HEK293 (cell line): Measurements from ENCODE around the gene EIF3M.

Experiments
- ZNF114 ChIP-seq: fragments of 450-650 bp; formaldehyde crosslinking; IDR thresholded peaks from 2 replicates; pipeline ENCODE4 v1.5.0; 2017; ENCODE audit warnings: missing biosample characterization, missing genetic modification characterization
- ZNF501 ChIP-seq: fragments of 450-650 bp; formaldehyde crosslinking; IDR thresholded peaks from 2 replicates; pipeline ENCODE4 v1.5.1; 2016; ENCODE audit warnings: missing biosample characterization, missing genetic modification characterization
- ZNF548 ChIP-seq: fragments of 450-650 bp; formaldehyde crosslinking; IDR thresholded peaks from 2 replicates; pipeline ENCODE4 v1.5.1; 2016; ENCODE audit warnings: missing biosample characterization, missing genetic modification characterization
- TF ChIP-seq, protein P1 (sequence below): fragments of 450-650 bp; formaldehyde crosslinking; IDR thresholded peaks from 2 replicates; pipeline ENCODE4 v1.5.1; 2016; ENCODE audit warnings: missing biosample characterization, missing genetic modification characterization
- TF ChIP-seq, protein P2 (sequence below): fragments of 450-650 bp; formaldehyde crosslinking; IDR thresholded peaks from 2 replicates; pipeline ENCODE4 v1.5.1; 2016; ENCODE audit warnings: missing biosample characterization, missing genetic modification characterization

DNA sequence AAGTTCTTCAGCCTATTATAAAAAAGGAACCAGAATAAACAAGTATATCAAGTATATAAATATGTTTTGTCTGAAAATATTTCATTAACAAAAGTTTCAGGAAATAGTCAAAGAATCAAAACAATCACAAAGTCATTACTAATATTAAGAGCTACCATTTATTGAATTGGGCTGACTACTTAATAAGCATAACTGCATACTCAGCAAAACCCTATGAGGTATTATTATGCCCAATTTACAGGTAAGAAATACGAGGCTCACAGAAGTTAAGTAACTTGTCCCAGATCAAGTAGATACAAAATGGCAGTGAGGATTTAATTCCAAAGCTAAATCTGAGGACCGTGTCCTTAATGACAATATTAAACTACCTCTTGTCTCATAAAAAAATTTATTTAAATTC is 52.2 kb downstream of the EIF3M start:
- no peak for TF ChIP-seq ZNF548 (tag by site-specific recombination)
- no peak for TF ChIP-seq ZNF501 (tag by site-specific recombination)
- TF ChIP-seq, protein P1, sequence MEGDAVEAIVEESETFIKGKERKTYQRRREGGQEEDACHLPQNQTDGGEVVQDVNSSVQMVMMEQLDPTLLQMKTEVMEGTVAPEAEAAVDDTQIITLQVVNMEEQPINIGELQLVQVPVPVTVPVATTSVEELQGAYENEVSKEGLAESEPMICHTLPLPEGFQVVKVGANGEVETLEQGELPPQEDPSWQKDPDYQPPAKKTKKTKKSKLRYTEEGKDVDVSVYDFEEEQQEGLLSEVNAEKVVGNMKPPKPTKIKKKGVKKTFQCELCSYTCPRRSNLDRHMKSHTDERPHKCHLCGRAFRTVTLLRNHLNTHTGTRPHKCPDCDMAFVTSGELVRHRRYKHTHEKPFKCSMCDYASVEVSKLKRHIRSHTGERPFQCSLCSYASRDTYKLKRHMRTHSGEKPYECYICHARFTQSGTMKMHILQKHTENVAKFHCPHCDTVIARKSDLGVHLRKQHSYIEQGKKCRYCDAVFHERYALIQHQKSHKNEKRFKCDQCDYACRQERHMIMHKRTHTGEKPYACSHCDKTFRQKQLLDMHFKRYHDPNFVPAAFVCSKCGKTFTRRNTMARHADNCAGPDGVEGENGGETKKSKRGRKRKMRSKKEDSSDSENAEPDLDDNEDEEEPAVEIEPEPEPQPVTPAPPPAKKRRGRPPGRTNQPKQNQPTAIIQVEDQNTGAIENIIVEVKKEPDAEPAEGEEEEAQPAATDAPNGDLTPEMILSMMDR (tag by site-specific recombination), result no peak
- TF ChIP-seq ZNF114, result no peak
- TF ChIP-seq, protein P2, sequence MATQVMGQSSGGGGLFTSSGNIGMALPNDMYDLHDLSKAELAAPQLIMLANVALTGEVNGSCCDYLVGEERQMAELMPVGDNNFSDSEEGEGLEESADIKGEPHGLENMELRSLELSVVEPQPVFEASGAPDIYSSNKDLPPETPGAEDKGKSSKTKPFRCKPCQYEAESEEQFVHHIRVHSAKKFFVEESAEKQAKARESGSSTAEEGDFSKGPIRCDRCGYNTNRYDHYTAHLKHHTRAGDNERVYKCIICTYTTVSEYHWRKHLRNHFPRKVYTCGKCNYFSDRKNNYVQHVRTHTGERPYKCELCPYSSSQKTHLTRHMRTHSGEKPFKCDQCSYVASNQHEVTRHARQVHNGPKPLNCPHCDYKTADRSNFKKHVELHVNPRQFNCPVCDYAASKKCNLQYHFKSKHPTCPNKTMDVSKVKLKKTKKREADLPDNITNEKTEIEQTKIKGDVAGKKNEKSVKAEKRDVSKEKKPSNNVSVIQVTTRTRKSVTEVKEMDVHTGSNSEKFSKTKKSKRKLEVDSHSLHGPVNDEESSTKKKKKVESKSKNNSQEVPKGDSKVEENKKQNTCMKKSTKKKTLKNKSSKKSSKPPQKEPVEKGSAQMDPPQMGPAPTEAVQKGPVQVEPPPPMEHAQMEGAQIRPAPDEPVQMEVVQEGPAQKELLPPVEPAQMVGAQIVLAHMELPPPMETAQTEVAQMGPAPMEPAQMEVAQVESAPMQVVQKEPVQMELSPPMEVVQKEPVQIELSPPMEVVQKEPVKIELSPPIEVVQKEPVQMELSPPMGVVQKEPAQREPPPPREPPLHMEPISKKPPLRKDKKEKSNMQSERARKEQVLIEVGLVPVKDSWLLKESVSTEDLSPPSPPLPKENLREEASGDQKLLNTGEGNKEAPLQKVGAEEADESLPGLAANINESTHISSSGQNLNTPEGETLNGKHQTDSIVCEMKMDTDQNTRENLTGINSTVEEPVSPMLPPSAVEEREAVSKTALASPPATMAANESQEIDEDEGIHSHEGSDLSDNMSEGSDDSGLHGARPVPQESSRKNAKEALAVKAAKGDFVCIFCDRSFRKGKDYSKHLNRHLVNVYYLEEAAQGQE, result no peak
